Smooth muscle cell of the pulmonary artery (primary cell): ENCODE measurements around the gene ZFAND3. TPM values are rescaled to one million over a fixed set of nuclear protein-coding genes. Genes with fewer than 3 reads are reported as not detected.

Experiments used
- total RNA-seq: library from RNA; depleted of rRNA; stranded (reverse); fragments of >200 nt; gene quantifications from 2 replicates; pipeline ENCODE4 v1.2.3, GENCODE V29; 2014

ZFAND3 gene, protein sequence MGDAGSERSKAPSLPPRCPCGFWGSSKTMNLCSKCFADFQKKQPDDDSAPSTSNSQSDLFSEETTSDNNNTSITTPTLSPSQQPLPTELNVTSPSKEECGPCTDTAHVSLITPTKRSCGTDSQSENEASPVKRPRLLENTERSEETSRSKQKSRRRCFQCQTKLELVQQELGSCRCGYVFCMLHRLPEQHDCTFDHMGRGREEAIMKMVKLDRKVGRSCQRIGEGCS
- total RNA-seq, result 39.8 and 47.9 TPM in 2 replicates

GRCh38 chr6:37819177-37819801, at the start of gene ZFAND3:
TSS of gene ZFAND3 (plus strand) at chr6:37819727. CDS start at chr6:37819946, 219 bp downstream.

Other genes starting within 250 kb of the ZFAND3 start
- 2.1 and 9.4 TPM in 2 replicates for gene MDGA1, start 121.8 kb upstream of the ZFAND3 start, total RNA-seq